Bronchial epithelial cell (primary cell): ENCODE measurements around the gene MRPL16. TPM values are rescaled to one million over a fixed set of nuclear protein-coding genes. Genes with fewer than 3 reads are reported as not detected.
"Not testable (repeated sequence)": the region's sequence is repeated elsewhere in the genome, so short reads cannot be mapped to it uniquely, and the experiment has no call there.

Experiments
- DNase-seq: peaks from one replicate; pipeline ENCODE4 v3.0.0-alpha.2; 2010; ENCODE audit warnings: low read depth
- FAIRE-seq: peaks from 2 replicates; lab custom pipeline; 2011; peaks lifted over from hg19 to GRCh38; lab: Jason Lieb, UNC
- H3K27me3 ChIP-seq: 2 replicates; pipeline ENCODE4 v1.5.1; 2011; ENCODE audit warnings: low read length; ENCODE audit not compliant: control insufficient read depth, insufficient read depth
- H3K36me3 ChIP-seq: 2 replicates; pipeline ENCODE4 v1.5.1; 2011; ENCODE audit warnings: low read length; ENCODE audit not compliant: control insufficient read depth, insufficient read depth
- H3K4me3 ChIP-seq: 2 replicates; pipeline ENCODE4 v1.5.1; 2011; ENCODE audit warnings: mild to moderate bottlenecking, low read depth, low read length, control low read depth
- CTCF ChIP-seq: IDR thresholded peaks from 2 replicates; pipeline ENCODE4 v1.5.1; 2011; ENCODE audit warnings: mild to moderate bottlenecking, moderate library complexity, low read length, control low read depth, inconsistent platforms; ENCODE audit not compliant: insufficient read depth, severe bottlenecking
- total RNA-seq: library from RNA; depleted of rRNA; stranded (reverse); fragments of >200 nt; gene quantifications from 2 replicates; pipeline ENCODE4 v1.2.1, GENCODE V29; 2014

MRPL16 gene
- 17.4 and 23.3 TPM in 2 replicates for total RNA-seq

DNA sequence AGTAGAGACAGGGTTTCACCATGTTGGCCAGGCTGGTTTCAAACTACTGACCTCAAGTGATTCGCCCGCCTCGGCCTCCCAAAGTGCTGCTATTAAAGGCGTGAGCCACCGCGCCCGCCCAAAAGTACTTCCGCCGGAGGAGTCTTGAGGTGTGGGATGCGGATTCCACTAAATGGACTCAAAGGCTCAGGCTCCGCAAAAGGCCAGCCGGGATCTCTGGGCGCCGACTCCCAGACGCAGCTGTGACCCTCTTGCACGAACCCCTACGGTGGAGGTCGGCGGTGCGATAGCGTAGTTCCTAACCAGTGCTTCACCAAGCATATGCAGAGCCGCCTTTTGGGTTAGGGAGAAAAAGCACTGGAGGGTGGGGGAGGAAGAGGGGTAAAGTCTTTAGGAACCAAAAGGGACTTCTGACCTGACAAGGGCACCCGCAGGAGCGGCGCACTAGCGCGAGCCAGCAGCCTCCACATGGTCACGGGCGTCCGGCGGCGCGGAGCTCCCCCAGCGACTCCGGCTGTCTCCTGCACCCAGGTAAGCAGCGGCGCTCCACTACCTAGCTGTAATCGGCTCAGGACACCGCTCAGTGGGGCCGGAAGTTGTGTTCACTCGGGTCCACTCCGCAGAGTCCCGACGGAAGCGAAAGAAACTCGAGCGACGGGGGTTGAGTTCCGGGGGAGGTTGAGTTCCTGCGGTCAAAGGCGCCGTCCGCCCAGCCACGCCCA is at the start of gene MRPL16:
TSS of gene MRPL16 (minus strand) at position 590 of the 722 bp plus-strand sequence. CDS start at position 470, 120 bp downstream.
- FAIRE-seq, result no peak
- no peaks in the 10 kb centered on the region for H3K27me3 ChIP-seq
- peak; percentile 62 for TF ChIP-seq CTCF
- DNase-seq, result peak; percentile 80
- H3K4me3 ChIP-seq, result peak within 1 kb of the TSS; percentile 96
- H3K36me3 ChIP-seq, result peaks cover 7% of the 10 kb centered on the region

DNA sequence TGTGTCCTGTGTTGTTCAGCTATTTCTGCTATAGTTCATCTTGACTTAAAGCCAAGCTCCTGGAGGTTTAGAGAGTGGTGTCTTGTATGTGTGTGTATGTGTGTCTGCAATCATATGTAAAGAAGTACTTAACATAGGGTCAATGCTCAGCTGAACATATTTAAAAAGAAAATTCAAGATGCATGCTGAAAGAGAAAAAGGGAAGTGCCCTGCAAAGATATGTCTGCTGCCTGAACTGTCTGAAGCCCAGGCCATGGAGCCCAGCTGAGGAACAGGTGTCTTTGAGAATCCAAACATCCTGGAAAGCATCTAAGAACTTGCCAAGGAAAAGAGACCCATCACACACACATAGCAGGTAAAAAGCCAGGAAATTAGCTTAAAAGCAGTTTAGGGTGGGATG is 49.1 kb upstream of the MRPL16 start:
- H3K27me3 ChIP-seq, result no peaks in the 10 kb centered on the region
- H3K36me3 ChIP-seq, result no peaks in the 10 kb centered on the region
- FAIRE-seq, result no peak
- TF ChIP-seq CTCF, result no peak
- no peak overlapping the region for H3K4me3 ChIP-seq
- DNase-seq, result no peak

DNA sequence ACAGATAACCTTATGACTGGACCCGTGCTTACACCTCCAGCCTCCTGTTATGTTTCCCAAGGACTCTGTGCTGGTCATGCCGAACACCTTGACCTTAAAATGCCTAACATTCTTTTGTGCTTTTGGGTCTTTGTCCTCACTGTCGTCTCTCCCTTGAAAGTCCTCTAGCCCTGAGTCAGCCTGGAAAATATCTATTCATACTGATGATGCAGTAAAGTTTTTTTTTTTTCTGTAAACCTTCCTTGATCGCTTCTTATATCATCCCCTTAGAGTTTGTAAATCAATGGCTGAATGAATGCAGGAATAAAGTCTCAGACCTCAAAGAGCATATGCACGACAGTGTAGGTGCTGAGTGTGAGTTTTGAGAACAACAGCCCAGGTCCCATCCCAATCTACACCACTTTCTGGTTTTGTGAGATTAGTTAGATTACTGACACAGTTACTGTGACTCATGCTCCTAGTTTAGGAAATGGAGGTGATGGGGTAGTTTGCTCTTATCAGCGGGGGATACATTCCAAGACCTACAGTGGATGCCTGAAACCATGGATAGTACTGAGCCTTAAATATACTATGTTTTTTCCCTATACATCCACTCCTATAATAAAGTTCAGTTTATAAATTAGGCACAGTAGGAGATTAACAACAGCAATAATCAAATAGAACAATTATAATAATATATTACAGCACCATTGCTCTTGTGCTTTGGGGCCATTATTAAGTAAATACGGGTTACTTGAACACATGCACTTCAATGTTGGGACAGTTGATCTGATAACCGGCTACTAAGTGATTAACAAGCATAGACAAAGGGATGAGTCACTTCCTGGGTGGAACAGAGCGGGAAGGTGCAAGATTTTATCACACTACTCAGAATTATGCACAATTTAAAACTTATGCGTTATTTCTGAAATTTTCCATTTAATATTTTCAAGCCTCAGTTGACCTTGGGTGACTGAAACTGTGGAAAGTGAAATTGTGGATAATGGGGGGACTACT is 47.2 kb upstream of the MRPL16 start:
- DNase-seq, result peak; percentile 79

DNA sequence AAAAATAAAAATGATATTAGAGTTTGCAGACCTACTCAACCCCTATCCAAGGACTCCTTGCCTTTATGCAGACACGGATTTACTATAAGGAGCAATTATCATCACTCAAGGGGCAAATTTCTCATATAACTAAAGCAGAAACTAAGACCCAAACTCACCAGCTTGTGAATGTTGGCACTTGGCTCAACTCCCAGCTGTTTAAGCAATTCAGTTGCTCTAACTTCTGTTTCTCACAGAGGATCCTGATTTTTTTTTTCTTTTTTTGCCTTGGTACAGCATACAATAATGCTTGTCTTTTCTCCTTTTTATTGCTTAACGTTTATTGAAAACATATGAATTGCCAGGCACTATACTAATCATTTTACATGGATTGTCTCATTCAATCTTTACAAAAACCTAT is 44.3 kb upstream of the MRPL16 start:
- FAIRE-seq, result no peak
- TF ChIP-seq CTCF, result no peak
- no peaks in the 10 kb centered on the region for H3K36me3 ChIP-seq
- no peaks in the 10 kb centered on the region for H3K27me3 ChIP-seq
- DNase-seq, result no peak
- no peak overlapping the region for H3K4me3 ChIP-seq

More for the DNA sequence above, 47.2 kb upstream of the MRPL16 start:
- no peak for FAIRE-seq
- TF ChIP-seq CTCF, result no peak
- no peak overlapping the region for H3K4me3 ChIP-seq
- no peaks in the 10 kb centered on the region for H3K36me3 ChIP-seq
- no peaks in the 10 kb centered on the region for H3K27me3 ChIP-seq

- not testable (repeated sequence) for FAIRE-seq, H3K4me3 ChIP-seq, DNase-seq, H3K36me3 ChIP-seq, H3K27me3 ChIP-seq
These were observed 40.8 kb upstream of the MRPL16 start for GRCh38 chr11:59851416-59851815.

- DNase-seq, H3K36me3 ChIP-seq: not testable (repeated sequence)
These were observed 39.0 kb upstream of the MRPL16 start for GRCh38 chr11:59849551-59849950.

More at GRCh38 chr11:59849551-59849950, 39.0 kb upstream of the MRPL16 start:
- H3K27me3 ChIP-seq, H3K4me3 ChIP-seq, FAIRE-seq: not testable (repeated sequence)
